Kidney glomerular epithelial cell (primary cell): ENCODE data around the gene BPIFB3.

Experiments used
- DNase-seq: peaks from one replicate; lab custom pipeline; 2025; lab: John Stamatoyannopoulos, UW

BPIFB3 gene

GRCh38 chr20:33064572-33065287 lies 11.0 kb downstream of the BPIFB3 start:
- DNase-seq: no peak

GRCh38 chr20:33065785-33066184 lies 12.1 kb downstream of the BPIFB3 start:
- DNase-seq: no peak

- DNase-seq: no peak
These were observed 14.1 kb downstream of the BPIFB3 start for GRCh38 chr20:33067806-33068205.

GRCh38 chr20:33068251-33068939 lies 14.7 kb downstream of the BPIFB3 start:
- no peak for DNase-seq

GRCh38 chr20:33069673-33070072 lies 16.0 kb downstream of the BPIFB3 start:
- no peak for DNase-seq

GRCh38 chr20:33070111-33071053 lies 16.7 kb downstream of the BPIFB3 start:
- no peak for DNase-seq

- DNase-seq: no peak
These were observed 17.5 kb downstream of the BPIFB3 start for GRCh38 chr20:33071198-33071597.

GRCh38 chr20:33072362-33072761 lies 18.7 kb downstream of the BPIFB3 start:
- DNase-seq: no peak

GRCh38 chr20:33072813-33073212 lies 19.1 kb downstream of the BPIFB3 start:
- DNase-seq: no peak

- DNase-seq: no peak
These were observed 21.0 kb downstream of the BPIFB3 start for GRCh38 chr20:33074675-33075074.

- no peak for DNase-seq
These were observed 21.6 kb downstream of the BPIFB3 start for GRCh38 chr20:33075281-33075680.

- no peak for DNase-seq
These were observed 23.1 kb downstream of the BPIFB3 start for GRCh38 chr20:33076662-33077372.

GRCh38 chr20:33079259-33079658 lies 25.6 kb downstream of the BPIFB3 start, which contains the start of gene BPIFB4:
TSS of gene BPIFB4 (plus strand) at chr20:33079643. CDS start at chr20:33081527, 1,884 bp downstream.
- no peak for DNase-seq

- no peak for DNase-seq
These were observed 27.9 kb downstream of the BPIFB3 start for GRCh38 chr20:33081411-33082154.

- DNase-seq: no peak
These were observed 28.8 kb downstream of the BPIFB3 start for GRCh38 chr20:33082546-33082945.

GRCh38 chr20:33083544-33084340 lies 30.0 kb downstream of the BPIFB3 start:
- no peak for DNase-seq

GRCh38 chr20:33084722-33085121 lies 31.0 kb downstream of the BPIFB3 start:
- DNase-seq: no peak

GRCh38 chr20:33086052-33086722 lies 32.5 kb downstream of the BPIFB3 start:
- no peak for DNase-seq

GRCh38 chr20:33091147-33091546 lies 37.4 kb downstream of the BPIFB3 start:
- DNase-seq: no peak

GRCh38 chr20:33091693-33092092 lies 38.0 kb downstream of the BPIFB3 start:
- no peak for DNase-seq
